ENCODE measurements around the gene MRNIP.

MRNIP gene

GRCh38 chr5:179795863-179796833, 62.5 kb downstream of the MRNIP start:
- peak; percentile 80 for TF ChIP-seq CTCF (IDR thresholded peaks at IDR 0.05)

- TF ChIP-seq CTCF (IDR thresholded peaks at IDR 0.05): no peak
Measured at GRCh38 chr5:179795049-179795862, 63.4 kb downstream of the MRNIP start.

- TF ChIP-seq CTCF (IDR thresholded peaks at IDR 0.05): no peak
Measured at GRCh38 chr5:179794575-179794974, 64.0 kb downstream of the MRNIP start.

GRCh38 chr5:179794171-179794570, 64.4 kb downstream of the MRNIP start:
- no peak for TF ChIP-seq CTCF (IDR thresholded peaks at IDR 0.05)

GRCh38 chr5:179793468-179794139, 65.0 kb downstream of the MRNIP start, which contains the start of gene LTC4S:
Gene LTC4S, plus strand, starts transcription at chr5:179793986. Its CDS starts 95 bp downstream, at chr5:179794081.
- TF ChIP-seq CTCF (IDR thresholded peaks at IDR 0.05): no peak

- TF ChIP-seq CTCF (IDR thresholded peaks at IDR 0.05): no peak
Measured at GRCh38 chr5:179792612-179793467, 65.8 kb downstream of the MRNIP start.
